BLaER1 (cell line): ENCODE measurements around the gene SLAIN2.

Experiments used
- H3K27ac ChIP-seq: shearing (Covaris generic); formaldehyde crosslinking; 2 replicates; pipeline ENCODE4 v1.8.1; 2022
- H3K27me3 ChIP-seq: shearing (Covaris generic); formaldehyde crosslinking; 2 replicates; pipeline ENCODE4 v1.8.1; 2022
- H3K36me3 ChIP-seq: shearing (Covaris generic); formaldehyde crosslinking; 2 replicates; pipeline ENCODE4 v1.8.1; 2022
- H3K4me1 ChIP-seq: shearing (Covaris generic); formaldehyde crosslinking; 2 replicates; pipeline ENCODE4 v1.8.1; 2022
- H3K4me2 ChIP-seq: shearing (Covaris generic); formaldehyde crosslinking; 2 replicates; pipeline ENCODE4 v1.8.1; 2022
- H3K4me3 ChIP-seq: shearing (Covaris generic); formaldehyde crosslinking; 2 replicates; pipeline ENCODE4 v1.8.1; 2022
- H3K9ac ChIP-seq: shearing (Covaris generic); formaldehyde crosslinking; 2 replicates; pipeline ENCODE4 v1.8.1; 2022
- H3K9me3 ChIP-seq: shearing (Covaris generic); formaldehyde crosslinking; 2 replicates; pipeline ENCODE4 v1.8.1; 2022
- H4K20me1 ChIP-seq: shearing (Covaris generic); formaldehyde crosslinking; 2 replicates; pipeline ENCODE4 v1.8.1; 2022
- Cebpa-rat ChIP-seq: shearing (Covaris generic); IDR thresholded peaks from 2 replicates; pipeline ENCODE4 v1.8.1; 2022

Gene SLAIN2

DNA sequence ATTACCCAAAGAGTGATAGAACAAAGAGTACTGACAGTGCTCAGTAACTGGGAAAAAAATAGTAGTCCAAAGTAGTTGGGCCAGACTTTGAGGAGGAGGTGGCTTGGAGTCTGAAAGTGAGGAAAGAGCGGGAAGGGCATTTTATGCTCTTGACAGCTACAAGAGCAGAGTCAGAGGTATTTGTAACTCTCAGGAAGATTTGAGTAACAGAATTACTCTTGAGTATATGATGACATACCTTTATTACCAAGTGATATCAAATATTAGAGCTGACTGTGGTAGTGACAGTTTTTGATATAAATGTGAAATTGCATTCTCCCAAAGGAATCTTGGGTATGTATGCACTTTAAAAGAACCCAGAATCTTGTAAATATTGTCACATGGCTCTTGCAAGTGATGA is 2.2 kb downstream of the SLAIN2 start:
- TF ChIP-seq Cebpa-rat: no peak
- Histone ChIP-seq H3K4me1 (peaks cover 36% of the 10 kb centered on the region), H3K9ac (peak overlapping the region; percentile 92), H3K4me2 (peak overlapping the region; percentile 87), H4K20me1 (peaks cover 67% of the 10 kb centered on the region), H3K36me3 (no peaks in the 10 kb centered on the region), H3K27me3 (no peaks in the 10 kb centered on the region), H3K4me3 (peak overlapping the region; percentile 89), H3K27ac (peak overlapping the region; percentile 91; the same call in 1 of the 2 replicates), H3K9me3 (no peaks in the 10 kb centered on the region)

- TF ChIP-seq Cebpa-rat: no peak
- Histone ChIP-seq H3K27ac (no peak overlapping the region), H3K4me1 (peaks cover 29% of the 10 kb centered on the region), H3K27me3 (no peaks in the 10 kb centered on the region), H3K4me2 (peak overlapping the region; percentile 87; the same call in 1 of the 2 replicates), H3K36me3 (no peaks in the 10 kb centered on the region), H3K9ac (no peak overlapping the region), H4K20me1 (peaks cover 85% of the 10 kb centered on the region), H3K4me3 (no peak overlapping the region), H3K9me3 (no peaks in the 10 kb centered on the region)
Observed at GRCh38 chr4:48345542-48345941, 4.2 kb downstream of the SLAIN2 start.

DNA sequence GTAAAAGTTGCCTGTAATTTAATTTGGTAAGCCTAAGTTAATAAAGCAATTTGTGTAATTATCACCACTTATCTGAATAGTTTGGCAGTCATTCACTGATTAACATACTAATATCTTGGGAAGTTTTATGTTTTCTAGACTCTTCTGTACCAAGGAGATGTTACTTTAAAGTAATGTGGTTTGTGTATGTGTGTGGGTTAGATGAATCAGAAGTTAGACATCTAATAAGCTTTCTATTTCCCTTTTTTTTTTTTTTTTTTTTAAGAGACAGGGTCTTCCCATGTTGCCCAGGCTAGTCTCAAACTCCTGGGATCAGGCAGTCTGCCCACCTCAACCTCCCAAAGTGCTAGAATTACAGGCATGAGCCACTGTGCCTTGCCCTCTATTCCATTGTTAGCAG is 5.3 kb downstream of the SLAIN2 start:
- peaks cover 85% of the 10 kb centered on the region for H4K20me1 ChIP-seq
- no peak overlapping the region for H3K27ac ChIP-seq
- peaks cover 28% of the 10 kb centered on the region for H3K4me1 ChIP-seq
- H3K36me3 ChIP-seq: peaks cover 8% of the 10 kb centered on the region
- H3K9ac ChIP-seq: no peak overlapping the region
- H3K4me2 ChIP-seq: no peak overlapping the region
- H3K9me3 ChIP-seq: peaks cover 8% of the 10 kb centered on the region
- no peaks in the 10 kb centered on the region for H3K27me3 ChIP-seq
- no peak for TF ChIP-seq Cebpa-rat
- H3K4me3 ChIP-seq: no peak overlapping the region

DNA sequence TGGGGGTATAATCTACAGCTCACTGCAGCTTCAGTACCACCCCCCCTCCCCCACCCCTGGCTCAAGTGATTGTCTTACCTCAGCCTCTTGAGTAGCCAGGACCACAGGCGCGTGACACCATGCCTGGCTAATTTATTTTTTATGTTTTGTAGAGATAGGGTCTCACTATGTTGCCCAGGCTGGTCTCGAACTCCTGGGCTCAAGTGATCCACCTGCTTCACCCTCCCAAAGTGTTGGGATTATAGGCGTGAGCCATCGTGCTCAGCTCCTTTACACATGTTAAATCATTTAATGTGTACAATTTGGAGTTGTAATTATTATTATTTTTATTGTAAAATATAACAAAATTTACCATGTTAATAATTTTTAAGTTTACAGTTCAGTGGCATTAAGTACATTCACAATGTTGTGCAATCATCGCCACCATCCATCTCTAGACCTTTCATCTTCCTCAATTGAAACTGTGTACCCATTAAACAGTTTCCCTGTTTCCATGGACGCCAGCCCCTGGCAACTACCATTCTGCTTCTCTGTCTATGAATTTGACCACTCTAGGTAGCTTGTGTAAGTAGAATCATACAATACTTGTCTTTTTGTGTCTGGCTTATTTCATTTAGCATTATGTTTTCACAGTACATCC is 6.1 kb downstream of the SLAIN2 start:
- TF ChIP-seq Cebpa-rat: no peak
- H3K27ac ChIP-seq: no peak overlapping the region
- H3K9ac ChIP-seq: no peak overlapping the region
- H3K36me3 ChIP-seq: peaks cover 16% of the 10 kb centered on the region
- no peaks in the 10 kb centered on the region for H3K27me3 ChIP-seq
- H3K4me2 ChIP-seq: no peak overlapping the region
- H3K4me1 ChIP-seq: peaks cover 28% of the 10 kb centered on the region
- H3K4me3 ChIP-seq: no peak overlapping the region
- peaks cover 83% of the 10 kb centered on the region for H4K20me1 ChIP-seq
- H3K9me3 ChIP-seq: peaks cover 16% of the 10 kb centered on the region

- no peak for TF ChIP-seq Cebpa-rat
- H3K4me2 ChIP-seq: no peak overlapping the region
- no peaks in the 10 kb centered on the region for H3K4me1 ChIP-seq
- no peak overlapping the region for H3K9ac ChIP-seq
- H3K27ac ChIP-seq: no peak overlapping the region
- no peak overlapping the region for H3K4me3 ChIP-seq
- H3K9me3 ChIP-seq: peaks cover 25% of the 10 kb centered on the region
- H3K36me3 ChIP-seq: peaks cover 24% of the 10 kb centered on the region
- H4K20me1 ChIP-seq: peaks cover 80% of the 10 kb centered on the region
- H3K27me3 ChIP-seq: no peaks in the 10 kb centered on the region
Observed at GRCh38 chr4:48350871-48351270, 9.5 kb downstream of the SLAIN2 start.

GRCh38 chr4:48352793-48353192 is 11.5 kb downstream of the SLAIN2 start:
- no peaks in the 10 kb centered on the region for H3K4me1 ChIP-seq
- no peak overlapping the region for H3K27ac ChIP-seq
- H3K4me3 ChIP-seq: no peak overlapping the region
- no peak overlapping the region for H3K4me2 ChIP-seq
- peaks cover 25% of the 10 kb centered on the region for H3K9me3 ChIP-seq
- no peak for TF ChIP-seq Cebpa-rat
- H3K27me3 ChIP-seq: no peaks in the 10 kb centered on the region
- H4K20me1 ChIP-seq: peaks cover 78% of the 10 kb centered on the region
- H3K9ac ChIP-seq: no peak overlapping the region
- H3K36me3 ChIP-seq: peaks cover 31% of the 10 kb centered on the region

GRCh38 chr4:48356355-48356754 is 15.0 kb downstream of the SLAIN2 start:
- H4K20me1 ChIP-seq: peaks cover 71% of the 10 kb centered on the region
- no peak overlapping the region for H3K4me2 ChIP-seq

DNA sequence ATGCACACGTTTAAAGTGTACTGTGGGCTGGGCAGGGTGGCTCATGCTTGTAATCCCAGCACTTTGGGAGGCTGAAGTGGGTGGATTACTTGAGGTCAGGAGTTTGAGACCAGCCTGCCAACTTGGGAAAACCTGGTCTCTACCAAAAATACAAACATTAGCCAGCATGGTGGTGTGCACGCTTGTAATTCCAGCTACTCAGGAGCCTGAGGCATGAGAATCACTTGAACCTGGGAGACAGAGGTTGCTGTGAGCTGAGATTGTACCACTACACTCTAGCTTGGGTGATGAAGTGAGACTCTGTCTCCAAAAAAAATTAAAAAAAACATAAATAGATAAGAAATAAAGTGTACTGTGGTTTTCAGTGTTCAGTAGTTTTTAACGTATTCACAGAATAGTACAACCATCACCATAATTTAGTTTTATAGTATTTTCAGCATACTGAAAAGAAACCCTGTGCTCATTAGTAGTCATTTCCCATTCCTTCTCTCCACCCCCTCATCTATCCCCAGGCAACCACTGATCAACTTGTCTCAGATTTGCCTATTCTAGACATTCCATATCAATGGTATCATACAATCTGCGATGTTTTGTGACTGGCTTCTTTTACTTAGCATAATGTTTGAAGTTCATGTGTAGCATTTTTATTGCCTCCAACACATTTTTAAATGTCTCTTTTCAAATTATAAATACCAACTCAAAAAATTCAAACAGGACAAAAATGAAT is 19.1 kb downstream of the SLAIN2 start:
- no peak overlapping the region for H3K4me2 ChIP-seq

More at GRCh38 chr4:48356355-48356754, 15.0 kb downstream of the SLAIN2 start:
- Histone ChIP-seq H3K27ac (no peak overlapping the region), H3K27me3 (no peaks in the 10 kb centered on the region), H3K36me3 (peaks cover 39% of the 10 kb centered on the region), H3K4me3 (no peak overlapping the region), H3K4me1 (no peaks in the 10 kb centered on the region), H3K9me3 (peaks cover 19% of the 10 kb centered on the region), H3K9ac (no peak overlapping the region)
- TF ChIP-seq Cebpa-rat: no peak

GRCh38 chr4:48361012-48361400 is 19.7 kb downstream of the SLAIN2 start:
- H3K4me3 ChIP-seq: no peak overlapping the region
- H3K4me2 ChIP-seq: no peak overlapping the region
- H3K27ac ChIP-seq: no peak overlapping the region

More for the DNA sequence above, 19.1 kb downstream of the SLAIN2 start:
- Histone ChIP-seq H3K4me1 (no peaks in the 10 kb centered on the region), H4K20me1 (peaks cover 38% of the 10 kb centered on the region), H3K9me3 (peaks cover 12% of the 10 kb centered on the region; the same call in 1 of the 2 replicates), H3K9ac (no peak overlapping the region), H3K36me3 (peaks cover 21% of the 10 kb centered on the region), H3K27me3 (no peaks in the 10 kb centered on the region), H3K27ac (no peak overlapping the region), H3K4me3 (no peak overlapping the region)
- TF ChIP-seq Cebpa-rat: no peak

DNA sequence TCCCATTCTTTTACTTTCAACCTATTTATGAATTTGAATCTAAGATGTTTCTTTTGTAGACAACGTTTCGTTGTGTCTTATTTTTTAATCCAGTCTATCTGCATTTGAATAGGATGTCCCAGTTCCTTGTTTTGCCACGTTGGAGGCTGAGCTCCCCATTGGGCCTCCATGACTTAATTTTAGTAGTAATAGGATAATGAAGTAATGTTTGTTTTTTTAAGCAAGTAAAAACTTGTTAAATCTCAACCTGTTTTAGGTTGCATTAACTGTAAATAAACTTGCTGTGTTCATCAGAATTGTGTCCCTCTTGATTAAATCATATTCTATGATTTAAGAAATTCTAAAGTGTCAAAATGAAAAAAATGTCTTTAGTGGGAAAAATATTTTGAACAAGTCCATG is 25.3 kb downstream of the SLAIN2 start:
- TF ChIP-seq Cebpa-rat: no peak
- H3K36me3 ChIP-seq: peaks cover 9% of the 10 kb centered on the region; the same call in 1 of the 2 replicates
- no peak overlapping the region for H3K27ac ChIP-seq
- H3K27me3 ChIP-seq: no peaks in the 10 kb centered on the region
- H4K20me1 ChIP-seq: peaks cover 37% of the 10 kb centered on the region
- peaks cover 15% of the 10 kb centered on the region; the same call in 1 of the 2 replicates for H3K9me3 ChIP-seq
- no peak overlapping the region for H3K9ac ChIP-seq
- no peak overlapping the region for H3K4me2 ChIP-seq
- peaks cover 12% of the 10 kb centered on the region for H3K4me1 ChIP-seq
- no peak overlapping the region for H3K4me3 ChIP-seq

More at GRCh38 chr4:48361012-48361400, 19.7 kb downstream of the SLAIN2 start:
- peaks cover 39% of the 10 kb centered on the region for H4K20me1 ChIP-seq
- no peaks in the 10 kb centered on the region for H3K27me3 ChIP-seq
- H3K9me3 ChIP-seq: peaks cover 15% of the 10 kb centered on the region; the same call in 1 of the 2 replicates
- peaks cover 24% of the 10 kb centered on the region for H3K36me3 ChIP-seq
- H3K9ac ChIP-seq: no peak overlapping the region
- no peak for TF ChIP-seq Cebpa-rat
- H3K4me1 ChIP-seq: no peaks in the 10 kb centered on the region
